ENCODE measurements around the gene ZNF184. TPM values are rescaled to one million over a fixed set of nuclear protein-coding genes. Genes with fewer than 3 reads are reported as not detected.
A peak's percentile ranks its signal among the peaks of the same experiment; 100 is the strongest.

The ZNF184 gene
- total and polyA plus RNA-seq, 9 of the 15 experiments (the other 6 are each of a cell fraction or from before 2014, with no cell fraction given) = 7.6 to 22.2 (median 12.8) TPM

DNA sequence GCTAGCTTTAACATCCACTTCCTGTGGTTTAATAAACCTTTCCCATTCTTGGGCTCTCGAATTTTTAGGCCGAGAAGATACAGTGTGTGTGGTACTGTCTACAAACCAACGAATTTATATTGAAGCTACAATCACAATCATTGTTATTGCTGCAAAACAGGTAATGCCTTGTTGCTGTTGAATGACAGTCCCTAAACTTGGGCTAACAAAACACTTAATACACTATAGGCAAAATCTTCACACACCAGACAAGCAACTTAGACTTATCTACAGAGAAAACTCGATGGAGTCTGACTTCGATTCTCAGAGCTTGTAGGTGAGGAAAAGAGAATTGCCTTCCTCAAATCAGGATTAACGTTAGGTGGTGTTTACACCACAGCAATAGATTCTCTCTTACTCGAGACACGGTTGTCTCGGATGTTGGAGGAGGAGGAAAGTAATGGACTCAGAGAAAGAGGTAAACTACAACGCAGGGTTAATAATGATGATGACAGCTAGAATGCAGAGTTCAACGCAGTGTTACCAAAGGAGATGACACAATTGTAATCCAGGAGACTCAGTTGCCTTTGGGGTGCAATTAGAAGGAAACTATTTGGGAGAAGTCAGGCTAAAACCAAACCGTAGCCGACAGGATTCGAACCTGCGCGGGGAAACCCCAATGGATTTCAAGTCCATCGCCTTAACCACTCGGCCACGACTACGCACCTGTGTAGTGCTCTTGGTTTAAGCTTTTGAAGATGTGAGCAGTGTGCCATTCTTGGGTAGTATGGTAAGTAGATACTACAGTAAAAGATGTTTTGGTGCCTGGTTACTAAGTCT, 32.5 kb upstream of the ZNF184 start (continued):
- TF ChIP-seq, protein P1, sequence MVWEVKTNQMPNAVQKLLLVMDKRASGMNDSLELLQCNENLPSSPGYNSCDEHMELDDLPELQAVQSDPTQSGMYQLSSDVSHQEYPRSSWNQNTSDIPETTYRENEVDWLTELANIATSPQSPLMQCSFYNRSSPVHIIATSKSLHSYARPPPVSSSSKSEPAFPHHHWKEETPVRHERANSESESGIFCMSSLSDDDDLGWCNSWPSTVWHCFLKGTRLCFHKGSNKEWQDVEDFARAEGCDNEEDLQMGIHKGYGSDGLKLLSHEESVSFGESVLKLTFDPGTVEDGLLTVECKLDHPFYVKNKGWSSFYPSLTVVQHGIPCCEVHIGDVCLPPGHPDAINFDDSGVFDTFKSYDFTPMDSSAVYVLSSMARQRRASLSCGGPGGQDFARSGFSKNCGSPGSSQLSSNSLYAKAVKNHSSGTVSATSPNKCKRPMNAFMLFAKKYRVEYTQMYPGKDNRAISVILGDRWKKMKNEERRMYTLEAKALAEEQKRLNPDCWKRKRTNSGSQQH (CRISPR knock-in tag; IDR thresholded peaks at IDR 0.05) = no peak
- TF ChIP-seq HOXB6 (CRISPR knock-in tag; IDR thresholded peaks at IDR 0.05; ENCODE audit: borderline replicate concordance) = no peak
- TF ChIP-seq, protein P2, sequence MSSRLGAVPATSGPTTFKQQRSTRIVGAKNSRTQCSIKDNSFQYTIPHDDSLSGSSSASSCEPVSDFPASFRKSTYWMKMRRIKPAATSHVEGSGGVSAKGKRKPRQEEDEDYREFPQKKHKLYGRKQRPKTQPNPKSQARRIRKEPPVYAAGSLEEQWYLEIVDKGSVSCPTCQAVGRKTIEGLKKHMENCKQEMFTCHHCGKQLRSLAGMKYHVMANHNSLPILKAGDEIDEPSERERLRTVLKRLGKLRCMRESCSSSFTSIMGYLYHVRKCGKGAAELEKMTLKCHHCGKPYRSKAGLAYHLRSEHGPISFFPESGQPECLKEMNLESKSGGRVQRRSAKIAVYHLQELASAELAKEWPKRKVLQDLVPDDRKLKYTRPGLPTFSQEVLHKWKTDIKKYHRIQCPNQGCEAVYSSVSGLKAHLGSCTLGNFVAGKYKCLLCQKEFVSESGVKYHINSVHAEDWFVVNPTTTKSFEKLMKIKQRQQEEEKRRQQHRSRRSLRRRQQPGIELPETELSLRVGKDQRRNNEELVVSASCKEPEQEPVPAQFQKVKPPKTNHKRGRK (tag; IDR thresholded peaks at IDR 0.05) = no peak
- TF ChIP-seq ZFP1 (CRISPR knock-in tag; IDR thresholded peaks at IDR 0.05) = no peak
- no peak for TF ChIP-seq MBD2 (IDR thresholded peaks at IDR 0.05; ENCODE audit: borderline replicate concordance, low read depth)
- TF ChIP-seq POLR3G (IDR thresholded peaks at IDR 0.05; ENCODE audit: extremely low read depth, insufficient read length, insufficient replicate concordance) = peak; percentile 38
- TF ChIP-seq GATAD2A (IDR thresholded peaks at IDR 0.05) = peak; percentile 80
- TF ChIP-seq CBFA2T3 (IDR thresholded peaks at IDR 0.05) = no peak; the same call in 1 of the 2 replicates
- peak; percentile 19; the same call in 1 of the 2 replicates for TF ChIP-seq ZNF766 (CRISPR knock-in tag; conservative IDR thresholded peaks at IDR 0.05)
- 0 out of 2 replicates have a peak, but pooled peaks have one; percentile 17 for TF ChIP-seq ZSCAN32 (CRISPR knock-in tag; IDR thresholded peaks at IDR 0.05)
- peak; percentile 46; the same call in 1 of the 2 replicates for TF ChIP-seq ZNF24 (IDR thresholded peaks at IDR 0.05)
- TF ChIP-seq ZNF57 (CRISPR knock-in tag; IDR thresholded peaks at IDR 0.05) = no peak
- TF ChIP-seq XRCC3 (IDR thresholded peaks at IDR 0.05) = no peak; the same call in 1 of the 2 replicates
- TF ChIP-seq MYC (IDR thresholded peaks at IDR 0.05; ENCODE audit: low read depth, low read length) = peak; percentile 46; the same call in 1 of the 2 replicates
- no peak for TF ChIP-seq MYC (CRISPR knock-in tag; IDR thresholded peaks at IDR 0.05; ENCODE audit: borderline replicate concordance, low read depth)
- 0 out of 2 replicates have a peak, but pooled peaks have one; percentile 51 for TF ChIP-seq ZNF23 (CRISPR knock-in tag; IDR thresholded peaks at IDR 0.05)
- TF ChIP-seq E2F3 (CRISPR knock-in tag; IDR thresholded peaks at IDR 0.05) = no peak
- no peak for TF ChIP-seq NCOR1 (IDR thresholded peaks at IDR 0.05)
- TF ChIP-seq ZNF165 (CRISPR knock-in tag; IDR thresholded peaks at IDR 0.05; ENCODE audit: borderline replicate concordance) = no peak
- TF ChIP-seq ZNF134 (CRISPR knock-in tag; conservative IDR thresholded peaks at IDR 0.05) = no peak
- TF ChIP-seq RFX7 (CRISPR knock-in tag; IDR thresholded peaks at IDR 0.05) = no peak
- no peak for TF ChIP-seq SREBF1 (IDR thresholded peaks at IDR 0.05; ENCODE audit: borderline replicate concordance, low read depth, low read length)
- no peak for TF ChIP-seq ZNF707 (CRISPR knock-in tag; conservative IDR thresholded peaks at IDR 0.05)
- no peak for TF ChIP-seq KDM2B (CRISPR knock-in tag; IDR thresholded peaks at IDR 0.05)
- TF ChIP-seq, protein P3, sequence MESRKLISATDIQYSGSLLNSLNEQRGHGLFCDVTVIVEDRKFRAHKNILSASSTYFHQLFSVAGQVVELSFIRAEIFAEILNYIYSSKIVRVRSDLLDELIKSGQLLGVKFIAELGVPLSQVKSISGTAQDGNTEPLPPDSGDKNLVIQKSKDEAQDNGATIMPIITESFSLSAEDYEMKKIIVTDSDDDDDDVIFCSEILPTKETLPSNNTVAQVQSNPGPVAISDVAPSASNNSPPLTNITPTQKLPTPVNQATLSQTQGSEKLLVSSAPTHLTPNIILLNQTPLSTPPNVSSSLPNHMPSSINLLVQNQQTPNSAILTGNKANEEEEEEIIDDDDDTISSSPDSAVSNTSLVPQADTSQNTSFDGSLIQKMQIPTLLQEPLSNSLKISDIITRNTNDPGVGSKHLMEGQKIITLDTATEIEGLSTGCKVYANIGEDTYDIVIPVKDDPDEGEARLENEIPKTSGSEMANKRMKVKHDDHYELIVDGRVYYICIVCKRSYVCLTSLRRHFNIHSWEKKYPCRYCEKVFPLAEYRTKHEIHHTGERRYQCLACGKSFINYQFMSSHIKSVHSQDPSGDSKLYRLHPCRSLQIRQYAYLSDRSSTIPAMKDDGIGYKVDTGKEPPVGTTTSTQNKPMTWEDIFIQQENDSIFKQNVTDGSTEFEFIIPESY (CRISPR knock-in tag; IDR thresholded peaks at IDR 0.05) = no peak; the same call in 1 of the 2 replicates
- TF ChIP-seq TAL1 (IDR thresholded peaks at IDR 0.05) = no peak; the same call in 1 of the 2 replicates
- TF ChIP-seq L3MBTL2 (IDR thresholded peaks at IDR 0.05) = peak; percentile 56

Data from K562 (cell line).